Stimulated activated naive CD4-positive, alpha-beta T cell treated with Interleukin-2 at 50 U/mL for 16 hours (primary cell): Measurements from ENCODE around the gene ZNF655.
"Not testable (repeated sequence)": the region's sequence is repeated elsewhere in the genome, so short reads cannot be mapped to it uniquely, and the experiment has no call there.

Experiments used
- DNase-seq: peaks from one replicate; lab custom pipeline; 2025; lab: John Stamatoyannopoulos, UW

The ZNF655 gene

GRCh38 chr7:99560834-99561736 is 2.6 kb downstream of the ZNF655 start:
- no peak for DNase-seq

- DNase-seq = no peak
These were observed 3.3 kb downstream of the ZNF655 start for GRCh38 chr7:99561737-99562051.

- DNase-seq = no peak
These were observed 3.8 kb downstream of the ZNF655 start for GRCh38 chr7:99562114-99562784.

- DNase-seq = peak; percentile 37
These were observed 4.4 kb downstream of the ZNF655 start for GRCh38 chr7:99562832-99563231.

GRCh38 chr7:99563650-99564049 is 5.2 kb downstream of the ZNF655 start:
- no peak for DNase-seq

GRCh38 chr7:99568770-99569169 is 10.3 kb downstream of the ZNF655 start:
- DNase-seq = not testable (repeated sequence)

- no peak for DNase-seq
These were observed 13.3 kb downstream of the ZNF655 start for GRCh38 chr7:99571768-99572167.

GRCh38 chr7:99573257-99573656 is 14.8 kb downstream of the ZNF655 start:
- no peak for DNase-seq

GRCh38 chr7:99576251-99576650 is 17.8 kb downstream of the ZNF655 start:
- DNase-seq = no peak

- DNase-seq = no peak
These were observed 21.0 kb downstream of the ZNF655 start for GRCh38 chr7:99579281-99579955.

GRCh38 chr7:99579956-99580777 is 21.7 kb downstream of the ZNF655 start:
- DNase-seq = peak; percentile 47

GRCh38 chr7:99580778-99581332 is 22.4 kb downstream of the ZNF655 start:
- DNase-seq = not testable (repeated sequence)

- DNase-seq = no peak
These were observed 30.4 kb downstream of the ZNF655 start for GRCh38 chr7:99588868-99589267.

- no peak for DNase-seq
These were observed 36.7 kb downstream of the ZNF655 start for GRCh38 chr7:99594948-99595745.

GRCh38 chr7:99596408-99596955 is 38.0 kb downstream of the ZNF655 start:
- DNase-seq = no peak

GRCh38 chr7:99597762-99598501 is 39.5 kb downstream of the ZNF655 start, which contains the start of gene TMEM225B:
TSS of gene TMEM225B (plus strand) at chr7:99598267. CDS start at chr7:99604389, 6,122 bp downstream.
- no peak for DNase-seq

GRCh38 chr7:99599836-99600235 is 41.4 kb downstream of the ZNF655 start:
- no peak for DNase-seq

GRCh38 chr7:99601656-99602310 is 43.3 kb downstream of the ZNF655 start:
- DNase-seq = no peak

- DNase-seq = no peak
These were observed 47.1 kb downstream of the ZNF655 start for GRCh38 chr7:99605527-99605926.
